Stimulated activated CD8-positive, alpha-beta memory T cell treated with anti-CD3 and anti-CD28 coated beads, Interleukin-12 subunit alpha, Interleukin-12 subunit beta, amount 100 ng/mL, for 1 hour (primary cell): ENCODE measurements around the gene UQCC5.

Experiments
- DNase-seq: peaks from one replicate; pipeline ENCODE4 v3.0.0-alpha.2; 2020; ENCODE audit warnings: low read depth

UQCC5 gene

DNA sequence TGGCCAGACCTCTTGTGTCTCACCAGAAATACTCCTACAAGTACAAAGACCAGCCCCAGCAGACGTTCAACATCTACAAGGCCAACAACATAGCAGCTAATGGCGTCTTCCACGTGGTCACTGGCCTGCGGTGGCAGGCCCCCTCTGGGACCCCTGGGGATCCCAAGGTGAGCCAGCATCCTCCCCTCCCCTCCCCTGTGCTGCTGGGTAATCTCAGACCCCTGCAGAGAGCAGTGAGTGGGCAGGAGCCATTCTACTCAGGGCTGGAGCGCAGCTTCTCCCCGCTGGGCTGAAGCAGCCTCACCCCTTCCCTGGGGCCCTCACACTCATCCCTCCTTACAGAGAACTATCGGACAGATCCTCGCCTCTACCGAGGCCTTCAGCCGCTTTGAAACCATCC lies 31.4 kb upstream of the UQCC5 start:
- DNase-seq: no peak

DNA sequence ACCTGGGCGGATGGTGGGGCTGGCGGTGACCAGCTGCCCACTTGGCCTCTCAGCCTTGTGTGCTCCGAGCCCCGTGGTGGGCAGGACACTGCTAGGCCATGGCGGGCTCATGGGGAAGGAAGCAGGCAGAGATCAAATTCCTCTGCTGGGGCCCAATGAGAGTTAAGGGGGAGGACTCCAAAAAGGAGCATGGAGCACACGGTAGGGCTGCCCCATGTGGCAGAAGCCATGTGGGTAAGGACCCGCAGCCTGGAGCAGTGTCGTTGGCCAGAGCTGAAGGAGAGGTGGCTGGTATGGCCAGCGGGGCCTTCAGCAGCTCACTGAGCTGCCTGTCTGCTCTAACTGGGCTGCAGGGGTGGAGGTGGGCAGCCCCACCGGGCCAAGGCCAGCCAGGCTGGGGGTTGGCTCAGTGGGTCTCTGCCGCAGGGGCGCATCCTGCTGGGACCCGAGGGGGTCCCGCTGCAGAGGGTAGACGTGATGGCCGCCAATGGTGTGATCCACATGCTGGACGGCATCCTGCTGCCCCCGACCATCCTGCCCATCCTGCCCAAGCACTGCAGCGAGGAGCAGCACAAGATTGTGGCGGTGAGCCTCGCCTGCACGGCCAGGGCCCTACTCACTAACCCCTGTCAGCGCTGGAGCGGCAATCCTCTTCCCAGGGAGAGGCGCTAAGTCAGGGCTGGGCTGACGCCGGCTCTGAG lies 30.0 kb upstream of the UQCC5 start:
- no peak for DNase-seq

DNA sequence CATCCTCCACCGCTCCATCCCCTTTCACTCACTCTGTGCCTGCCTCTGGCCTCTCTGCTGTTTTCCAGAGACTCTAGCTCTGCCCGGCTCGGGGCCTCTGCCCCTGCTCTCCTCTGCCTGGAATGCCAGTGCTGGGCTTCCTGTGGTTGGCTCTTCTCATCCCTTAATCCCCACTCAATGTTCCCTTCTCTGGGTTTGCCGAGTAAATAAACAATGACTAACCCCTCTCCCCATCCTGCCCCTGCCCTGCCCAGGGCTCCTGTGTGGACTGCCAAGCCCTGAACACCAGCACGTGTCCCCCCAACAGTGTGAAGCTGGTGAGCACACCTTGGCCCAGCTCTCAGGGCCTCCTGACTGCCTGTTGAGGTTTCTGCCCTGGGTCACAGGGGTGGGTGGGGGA lies 29.0 kb upstream of the UQCC5 start:
- no peak for DNase-seq

DNA sequence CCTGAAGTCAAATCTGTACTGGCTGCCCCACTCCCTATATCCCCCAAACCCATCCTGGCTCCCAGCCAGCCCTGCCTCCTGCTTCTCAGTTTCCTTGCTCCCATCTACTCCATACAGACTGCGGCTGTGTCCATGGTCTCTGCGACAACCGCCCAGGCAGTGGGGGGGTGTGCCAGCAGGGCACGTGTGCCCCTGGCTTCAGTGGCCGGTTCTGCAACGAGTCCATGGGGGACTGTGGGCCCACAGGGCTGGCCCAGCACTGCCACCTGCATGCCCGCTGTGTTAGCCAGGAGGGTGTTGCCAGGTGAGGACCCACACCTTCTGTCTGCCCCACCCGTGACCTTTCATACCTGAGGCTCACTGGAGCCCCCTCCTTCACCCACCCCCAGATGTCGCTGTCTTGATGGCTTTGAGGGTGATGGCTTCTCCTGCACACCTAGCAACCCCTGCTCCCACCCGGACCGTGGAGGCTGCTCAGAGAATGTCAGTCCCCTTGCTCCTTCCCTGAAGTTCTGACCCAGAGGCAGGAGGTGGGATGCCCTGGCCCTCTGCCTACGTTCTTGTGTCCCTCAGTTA lies 26.6 kb upstream of the UQCC5 start:
- no peak for DNase-seq

DNA sequence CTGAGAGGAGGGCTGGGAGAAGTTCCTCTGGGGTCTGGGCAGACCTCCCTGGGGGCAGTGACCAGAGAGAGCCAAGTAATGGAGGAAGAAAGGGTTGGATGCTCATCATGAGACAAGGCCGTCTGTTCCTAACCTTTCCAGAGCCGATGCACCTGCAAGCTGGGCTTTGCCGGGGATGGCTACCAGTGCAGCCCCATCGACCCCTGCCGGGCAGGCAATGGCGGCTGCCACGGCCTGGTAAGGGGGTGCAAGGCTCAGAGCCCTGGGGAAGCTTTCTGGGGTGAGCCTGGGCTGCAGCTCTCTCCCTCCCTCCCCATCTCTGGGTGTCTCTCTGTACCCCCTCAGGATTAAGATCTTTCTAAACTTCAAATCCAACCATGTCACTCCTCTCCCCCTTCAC lies 24.9 kb upstream of the UQCC5 start:
- DNase-seq: no peak

DNA sequence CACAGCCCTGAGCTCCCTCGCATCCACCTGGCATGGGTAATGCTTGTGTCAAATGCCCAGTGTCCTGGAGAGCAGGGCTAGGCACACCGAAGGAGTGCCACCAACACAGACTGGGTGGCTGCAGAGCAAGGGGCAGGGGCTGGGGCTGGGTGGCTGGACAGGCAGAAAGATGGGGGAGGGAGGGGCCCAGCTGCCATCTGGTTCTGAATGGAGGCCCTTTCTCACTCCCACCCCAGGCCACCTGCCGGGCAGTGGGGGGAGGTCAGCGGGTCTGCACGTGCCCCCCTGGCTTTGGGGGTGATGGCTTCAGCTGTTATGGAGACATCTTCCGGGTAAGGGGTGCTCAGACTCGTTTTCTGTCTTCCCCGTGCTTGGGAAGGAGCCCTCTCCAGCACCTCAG lies 24.3 kb upstream of the UQCC5 start:
- no peak for DNase-seq

DNA sequence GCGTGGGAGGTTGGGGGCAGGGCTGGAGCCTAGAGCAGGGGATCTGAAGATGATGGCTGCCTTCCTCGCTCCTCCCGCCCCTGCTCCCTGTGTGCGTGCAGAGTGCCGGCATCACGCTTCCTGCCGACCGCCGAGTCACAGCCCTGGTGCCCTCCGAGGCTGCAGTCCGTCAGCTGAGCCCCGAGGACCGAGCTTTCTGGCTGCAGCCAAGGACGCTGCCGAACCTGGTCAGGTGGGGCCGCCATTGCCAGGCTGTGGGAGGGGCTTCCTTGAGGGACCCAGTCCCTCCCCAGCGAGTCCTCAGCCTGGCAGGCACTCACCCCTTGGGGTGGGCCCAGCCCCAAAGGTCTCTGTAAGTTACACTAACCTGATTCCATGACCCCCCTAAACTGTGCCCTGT lies 23.7 kb upstream of the UQCC5 start:
- DNase-seq: no peak

DNA sequence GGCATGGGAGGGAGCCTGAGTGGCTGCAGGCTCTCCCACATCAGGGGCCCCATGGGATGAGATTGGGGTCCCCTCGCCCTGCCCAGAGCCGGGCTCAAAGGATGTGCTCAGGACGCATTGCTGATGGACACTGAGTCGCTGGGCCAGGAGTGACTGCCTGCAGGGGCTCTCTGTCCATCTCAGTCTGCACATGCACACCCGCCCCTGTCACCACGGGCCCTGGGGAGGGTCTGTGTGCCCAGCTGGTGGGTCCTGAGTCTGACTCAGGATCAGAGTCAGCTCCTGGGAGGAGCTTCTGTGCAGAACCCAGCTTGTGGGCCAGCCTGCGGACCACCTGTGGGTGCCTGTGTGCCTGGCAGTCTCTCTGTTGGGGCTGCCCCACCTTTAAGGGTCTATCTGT lies 23.1 kb upstream of the UQCC5 start:
- no peak for DNase-seq

DNA sequence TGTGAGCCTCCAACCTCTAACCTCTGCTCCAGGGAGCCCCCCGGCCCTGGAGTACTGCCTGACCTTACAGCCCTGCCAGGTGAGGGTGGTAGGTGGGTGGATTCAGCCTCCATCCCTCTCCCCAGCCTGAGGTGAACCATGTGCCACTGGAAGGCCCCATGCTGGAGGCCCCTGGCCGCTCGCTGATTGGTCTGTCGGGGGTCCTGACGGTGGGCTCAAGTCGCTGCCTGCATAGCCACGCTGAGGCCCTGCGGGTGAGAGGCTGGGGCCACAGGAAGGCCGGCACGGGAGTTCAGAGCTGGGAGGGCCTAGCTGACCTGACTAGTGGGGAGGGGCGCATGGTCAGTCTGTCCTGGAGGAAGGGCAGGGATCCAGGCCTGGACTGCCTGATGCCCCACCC lies 21.8 kb upstream of the UQCC5 start:
- DNase-seq: no peak

DNA sequence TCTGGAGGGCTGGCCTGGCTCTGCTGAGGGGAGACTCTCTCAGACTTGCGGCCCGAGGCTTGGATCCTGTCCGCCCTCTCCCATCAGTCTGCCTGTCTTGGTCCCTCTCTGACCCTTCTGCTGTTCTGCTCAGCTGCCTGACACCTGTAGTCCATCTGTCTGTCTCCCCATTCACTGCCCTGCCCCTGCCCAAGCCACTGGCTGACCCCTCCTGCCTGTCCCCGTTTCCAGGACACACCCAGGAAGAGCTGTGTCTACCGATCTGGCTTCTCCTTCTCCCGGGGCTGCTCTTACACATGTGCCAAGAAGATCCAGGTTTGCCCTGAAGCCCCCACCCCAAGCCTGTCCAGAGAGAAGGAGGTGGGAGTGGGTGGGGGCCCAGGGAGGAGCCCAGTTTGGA lies 21.2 kb upstream of the UQCC5 start:
- DNase-seq: no peak

DNA sequence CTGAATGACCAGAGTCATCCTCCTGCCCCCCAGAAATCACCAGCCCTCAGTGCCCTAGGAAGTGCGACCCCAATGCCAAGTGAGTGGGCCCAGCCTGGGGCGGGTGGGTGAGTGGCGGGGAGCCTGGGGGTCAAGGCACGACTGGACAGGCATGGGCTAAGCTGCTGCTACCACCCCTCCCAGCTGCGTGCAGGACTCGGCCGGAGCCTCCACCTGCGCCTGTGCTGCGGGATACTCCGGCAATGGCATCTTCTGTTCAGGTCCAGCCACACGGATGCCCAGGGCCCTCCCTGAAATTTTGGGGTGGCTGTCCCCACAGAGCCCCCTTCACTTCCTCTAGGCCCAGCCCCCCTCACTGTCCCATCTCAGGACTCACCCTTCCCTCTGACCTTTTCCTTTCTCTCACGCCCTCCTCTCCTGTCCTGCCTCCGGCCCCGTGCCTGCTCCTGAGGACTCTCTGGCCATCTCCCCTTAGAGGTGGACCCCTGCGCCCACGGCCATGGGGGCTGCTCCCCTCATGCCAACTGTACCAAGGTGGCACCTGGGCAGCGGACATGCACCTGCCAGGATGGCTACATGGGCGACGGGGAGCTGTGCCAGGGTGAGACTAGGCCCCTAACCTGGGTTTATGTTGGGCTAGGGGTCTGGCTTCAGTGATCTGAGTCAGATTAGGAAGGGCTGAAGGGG lies 19.8 kb upstream of the UQCC5 start:
- no peak for DNase-seq

DNA sequence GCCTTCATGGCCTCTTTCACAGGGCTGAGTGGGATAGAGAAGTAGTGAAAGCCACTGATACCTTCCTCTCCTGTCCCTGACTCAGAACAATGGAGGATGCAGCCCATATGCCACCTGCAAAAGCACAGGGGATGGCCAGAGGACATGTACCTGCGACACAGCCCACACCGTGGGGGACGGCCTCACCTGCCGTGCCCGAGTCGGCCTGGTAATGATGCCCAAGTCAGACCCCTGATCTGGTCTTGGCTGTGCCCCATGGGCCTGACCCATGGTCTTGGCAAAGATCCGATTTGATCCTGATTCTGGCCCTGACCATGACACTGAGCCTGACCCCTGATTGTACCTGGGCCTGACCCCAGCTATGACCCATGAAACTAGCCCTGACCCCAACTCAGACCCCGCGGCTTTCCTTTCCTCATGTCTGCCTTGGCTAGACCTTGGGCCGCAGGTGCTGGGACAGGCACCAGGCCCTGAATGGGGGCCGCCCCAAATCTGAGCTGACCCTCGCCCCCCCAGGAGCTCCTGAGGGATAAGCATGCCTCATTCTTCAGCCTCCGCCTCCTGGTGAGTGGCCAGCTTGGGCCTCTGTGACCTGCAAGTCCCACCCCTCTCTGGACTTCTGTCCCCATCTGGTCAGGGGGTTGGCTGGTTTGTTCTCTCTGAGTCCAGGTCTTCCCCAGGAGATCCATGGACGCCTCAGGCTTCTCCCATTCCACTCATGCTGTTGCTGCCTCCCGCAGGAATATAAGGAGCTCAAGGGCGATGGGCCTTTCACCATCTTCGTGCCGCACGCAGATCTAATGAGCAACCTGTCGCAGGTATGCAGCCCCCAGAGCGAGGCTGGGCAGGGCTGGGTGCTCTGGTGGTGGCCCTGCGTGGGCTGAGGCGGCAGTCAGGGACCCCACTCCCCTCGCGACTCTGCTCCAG lies 18.3 kb upstream of the UQCC5 start:
- no peak for DNase-seq

DNA sequence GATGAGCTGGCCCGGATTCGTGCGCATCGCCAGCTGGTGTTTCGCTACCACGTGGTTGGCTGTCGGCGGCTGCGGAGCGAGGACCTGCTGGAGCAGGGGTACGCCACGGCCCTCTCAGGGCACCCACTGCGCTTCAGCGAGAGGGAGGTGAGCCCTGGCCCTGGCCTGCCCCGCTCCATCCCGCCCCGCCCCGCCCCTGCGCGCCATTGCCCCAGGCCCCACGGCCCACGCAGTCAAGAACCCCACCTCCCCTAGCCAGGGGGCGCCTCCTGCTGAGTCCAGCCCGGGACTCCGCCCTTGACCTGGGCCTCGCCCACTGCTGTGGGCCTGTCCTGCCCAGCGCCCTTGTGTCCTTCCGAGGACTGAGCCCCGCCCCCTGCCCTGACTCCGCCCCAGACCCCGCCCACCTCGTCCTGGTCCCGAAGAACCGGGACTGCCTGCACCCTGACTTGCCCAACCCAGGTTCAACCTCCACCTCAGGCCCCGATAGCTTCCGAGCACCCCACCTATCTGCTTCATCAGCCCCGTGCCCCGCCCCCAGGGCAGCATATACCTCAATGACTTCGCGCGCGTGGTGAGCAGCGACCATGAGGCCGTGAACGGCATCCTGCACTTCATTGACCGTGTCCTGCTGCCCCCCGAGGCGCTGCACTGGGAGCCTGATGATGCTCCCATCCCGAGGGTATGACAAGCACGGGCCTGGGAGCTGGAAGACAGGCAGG lies 17.5 kb upstream of the UQCC5 start:
- DNase-seq: no peak

DNA sequence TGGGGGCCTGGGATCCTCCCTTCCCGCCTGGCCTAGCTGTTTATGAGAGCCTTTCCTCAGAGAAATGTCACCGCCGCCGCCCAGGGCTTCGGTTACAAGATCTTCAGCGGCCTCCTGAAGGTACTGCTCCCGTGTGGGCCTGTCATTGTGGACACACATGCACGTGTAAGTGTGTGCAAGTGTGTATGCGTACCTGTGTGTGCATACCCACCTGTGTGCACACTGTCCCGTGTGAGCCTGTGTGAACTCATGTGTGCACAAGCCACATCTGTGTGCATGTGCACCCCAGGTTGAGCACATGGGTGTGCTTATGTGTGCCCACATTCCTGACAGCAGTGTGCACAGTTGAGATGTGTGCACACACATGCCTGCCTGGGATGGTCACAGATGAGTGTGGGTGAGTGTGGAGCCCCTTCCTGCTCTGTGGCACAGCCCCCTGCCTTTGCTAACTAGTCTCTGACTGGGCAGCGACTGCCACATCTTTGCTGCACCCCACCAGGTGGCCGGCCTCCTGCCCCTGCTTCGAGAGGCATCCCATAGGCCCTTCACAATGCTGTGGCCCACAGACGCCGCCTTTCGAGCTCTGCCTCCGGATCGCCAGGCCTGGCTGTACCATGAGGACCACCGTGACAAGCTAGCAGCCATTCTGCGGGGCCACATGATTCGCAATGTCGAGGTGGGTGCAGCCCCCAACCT lies 16.8 kb upstream of the UQCC5 start:
- DNase-seq: no peak

DNA sequence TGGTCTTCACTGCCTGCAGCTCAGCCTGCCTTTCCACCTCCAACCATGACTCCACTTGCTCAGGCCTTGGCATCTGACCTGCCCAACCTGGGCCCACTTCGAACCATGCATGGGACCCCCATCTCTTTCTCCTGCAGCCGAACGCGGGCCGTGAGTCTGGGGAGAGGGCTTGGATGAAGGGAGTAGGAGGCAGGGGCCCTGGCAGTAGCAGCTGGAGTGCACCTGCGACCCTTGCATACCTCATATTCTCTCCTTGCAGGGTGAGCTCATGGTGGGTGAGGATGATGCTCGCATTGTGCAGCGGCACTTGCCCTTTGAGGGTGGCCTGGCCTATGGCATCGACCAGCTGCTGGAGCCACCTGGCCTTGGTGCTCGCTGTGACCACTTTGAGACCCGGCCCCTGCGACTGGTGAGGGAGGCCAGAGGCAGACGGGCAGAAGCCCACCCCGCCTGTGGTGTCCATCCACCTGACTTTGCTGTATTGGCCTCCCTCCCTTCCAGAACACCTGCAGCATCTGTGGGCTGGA lies 16.2 kb upstream of the UQCC5 start:
- DNase-seq: no peak

DNA sequence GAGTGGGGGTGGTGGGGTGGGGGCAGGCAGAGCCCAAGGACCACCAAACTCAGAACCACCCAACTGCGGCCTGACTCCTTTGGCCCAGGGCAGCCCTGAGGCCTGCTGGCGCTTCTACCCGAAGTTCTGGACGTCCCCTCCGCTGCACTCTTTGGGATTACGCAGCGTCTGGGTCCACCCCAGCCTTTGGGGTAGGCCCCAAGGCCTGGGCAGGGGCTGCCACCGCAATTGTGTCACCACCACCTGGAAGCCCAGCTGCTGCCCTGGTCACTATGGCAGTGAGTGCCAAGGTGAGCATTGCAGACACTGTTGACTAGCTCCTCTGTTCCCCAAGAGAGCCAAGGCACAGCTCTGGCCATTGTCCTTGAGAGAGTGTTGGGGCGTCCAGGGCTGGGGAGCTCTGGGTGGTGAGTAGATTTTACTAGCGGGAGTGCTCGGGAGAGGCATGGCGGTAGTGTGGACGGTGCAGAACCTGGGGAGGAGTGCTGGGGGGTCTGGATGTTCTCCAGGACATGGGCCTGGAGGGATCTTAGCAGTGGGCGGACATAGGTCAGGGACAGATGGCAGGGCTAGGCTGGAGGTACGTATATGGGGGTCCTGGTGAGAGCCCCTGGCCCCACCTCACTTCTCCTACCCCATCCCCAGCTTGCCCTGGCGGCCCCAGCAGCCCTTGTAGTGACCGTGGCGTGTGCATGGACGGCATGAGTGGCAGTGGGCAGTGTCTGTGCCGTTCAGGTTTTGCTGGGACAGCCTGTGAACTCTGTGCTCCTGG lies 15.5 kb upstream of the UQCC5 start:
- DNase-seq: no peak

DNA sequence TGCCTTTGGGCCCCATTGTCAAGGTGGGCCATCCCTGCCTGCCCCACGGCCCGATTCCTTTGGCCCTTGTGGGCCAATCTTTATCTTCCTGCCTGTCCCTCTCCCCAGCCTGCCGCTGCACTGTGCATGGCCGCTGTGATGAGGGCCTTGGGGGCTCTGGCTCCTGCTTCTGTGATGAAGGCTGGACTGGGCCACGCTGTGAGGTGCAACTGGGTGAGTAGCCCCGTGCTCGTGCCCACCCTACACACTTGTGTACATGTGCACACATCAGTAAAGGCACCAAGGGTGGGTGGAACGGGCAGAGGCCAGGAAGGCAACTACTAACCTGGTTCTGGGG lies 14.9 kb upstream of the UQCC5 start:
- no peak for DNase-seq

DNA sequence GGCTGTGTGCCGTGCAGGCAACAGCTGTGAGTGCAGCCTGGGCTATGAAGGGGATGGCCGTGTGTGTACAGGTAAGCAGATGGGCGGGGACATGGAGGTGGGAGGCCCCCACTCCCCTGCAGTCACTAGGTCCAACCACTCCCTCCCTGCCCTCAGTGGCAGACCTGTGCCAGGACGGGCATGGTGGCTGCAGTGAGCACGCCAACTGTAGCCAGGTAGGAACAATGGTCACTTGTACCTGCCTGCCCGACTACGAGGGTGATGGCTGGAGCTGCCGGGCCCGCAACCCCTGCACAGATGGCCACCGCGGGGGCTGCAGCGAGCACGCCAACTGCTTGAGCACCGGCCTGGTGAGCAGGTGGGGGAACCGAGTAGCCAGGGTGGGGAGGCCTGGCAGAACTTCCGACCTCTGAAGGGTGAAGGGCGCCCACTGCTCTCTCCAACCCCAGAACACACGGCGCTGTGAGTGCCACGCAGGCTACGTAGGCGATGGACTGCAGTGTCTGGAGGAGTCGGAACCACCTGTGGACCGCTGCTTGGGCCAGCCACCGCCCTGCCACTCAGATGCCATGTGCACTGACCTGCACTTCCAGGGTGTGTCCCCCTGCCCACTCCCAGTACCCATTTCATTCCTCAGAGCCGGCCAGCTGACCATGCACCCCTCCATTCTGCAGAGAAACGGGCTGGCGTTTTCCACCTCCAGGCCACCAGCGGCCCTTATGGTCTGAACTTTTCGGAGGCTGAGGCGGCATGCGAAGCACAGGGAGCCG lies 14.3 kb upstream of the UQCC5 start:
- DNase-seq: no peak

DNA sequence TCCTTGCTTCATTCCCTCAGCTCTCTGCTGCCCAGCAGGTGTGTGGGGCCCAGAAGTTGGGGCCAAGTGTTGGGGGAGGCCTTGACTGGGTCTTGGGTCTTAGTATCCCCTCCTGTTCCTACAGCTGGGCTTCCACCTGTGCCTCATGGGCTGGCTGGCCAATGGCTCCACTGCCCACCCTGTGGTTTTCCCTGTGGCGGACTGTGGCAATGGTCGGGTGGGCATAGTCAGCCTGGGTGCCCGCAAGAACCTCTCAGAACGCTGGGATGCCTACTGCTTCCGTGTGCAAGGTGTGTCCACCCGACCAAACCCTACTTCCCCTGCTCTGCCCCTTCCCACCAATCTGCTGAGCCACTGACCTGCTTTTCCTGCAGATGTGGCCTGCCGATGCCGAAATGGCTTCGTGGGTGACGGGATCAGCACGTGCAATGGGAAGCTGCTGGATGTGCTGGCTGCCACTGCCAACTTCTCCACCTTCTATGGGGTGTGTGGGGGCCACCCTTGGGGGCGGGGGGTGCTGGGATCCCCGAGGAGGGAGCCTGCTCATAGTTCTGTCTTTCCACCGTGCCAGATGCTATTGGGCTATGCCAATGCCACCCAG lies 13.7 kb upstream of the UQCC5 start:
- no peak for DNase-seq
